Mesenchymal stem cell (in vitro differentiated cells and primary cell): Measurements from ENCODE around the gene CAMK1D.

Experiments used
- DNase-seq: peaks from one replicate; pipeline ENCODE4 v3.0.0-alpha.2; 2013
- H2AFZ ChIP-seq: one replicate; pipeline ENCODE4 v1.6.1; 2013; ENCODE audit warnings: low read depth, mild to moderate bottlenecking, control low read depth, inconsistent platforms, low read length, moderate library complexity
- H2AK5ac ChIP-seq: 2 replicates; pipeline ENCODE4 v1.6.1; 2013; ENCODE audit warnings: low read length, moderate library complexity, mild to moderate bottlenecking, inconsistent platforms; ENCODE audit not compliant: severe bottlenecking
- H2BK120ac ChIP-seq: one replicate; pipeline ENCODE4 v1.6.1; 2013; ENCODE audit warnings: low read depth, mild to moderate bottlenecking, inconsistent platforms, low read length, moderate library complexity
- H2BK12ac ChIP-seq, 2 experiments: one replicate each; pipeline ENCODE4 v1.6.1; 2013; ENCODE audit warnings: inconsistent platforms in 2 of 2, low read length in 2 of 2, mild to moderate bottlenecking in 2 of 2, moderate library complexity in 2 of 2, control low read depth in 1 of 2
- H2BK15ac ChIP-seq: one replicate; pipeline ENCODE4 v1.6.1; 2013; ENCODE audit warnings: mild to moderate bottlenecking, low read depth, inconsistent platforms; ENCODE audit not compliant: poor library complexity, severe bottlenecking
- H2BK5ac ChIP-seq: 2 replicates; pipeline ENCODE4 v1.6.1; 2013; ENCODE audit warnings: low read depth, mild to moderate bottlenecking, low read length, control low read depth, inconsistent platforms; ENCODE audit not compliant: poor library complexity, severe bottlenecking
- H3K14ac ChIP-seq, 2 experiments: one replicate each; pipeline ENCODE4 v1.6.1; 2013; ENCODE audit warnings: inconsistent platforms in 2 of 2, low read length in 2 of 2, control low read depth in 1 of 2, mild to moderate bottlenecking in 1 of 2, moderate library complexity in 1 of 2
- H3K18ac ChIP-seq, 2 experiments: one replicate each; pipeline ENCODE4 v1.6.1; 2013; ENCODE audit warnings: inconsistent platforms in 2 of 2, low read length in 2 of 2, control low read depth in 1 of 2, low read depth in 1 of 2, mild to moderate bottlenecking in 1 of 2
- H3K23ac ChIP-seq, 2 experiments: one replicate each; pipeline ENCODE4 v1.6.1; 2013; ENCODE audit warnings: inconsistent platforms in 2 of 2, low read length in 2 of 2, mild to moderate bottlenecking in 2 of 2, moderate library complexity in 2 of 2, control low read depth in 1 of 2
- H3K27ac ChIP-seq: 2 replicates; pipeline ENCODE4 v1.5.1; 2013; ENCODE audit warnings: mild to moderate bottlenecking, moderate library complexity, low read length, control low read depth, inconsistent platforms; ENCODE audit not compliant: poor library complexity, severe bottlenecking
- H3K27me3 ChIP-seq, 2 experiments: 2 replicates each; pipeline versions ENCODE4 v1.6.1 to v1.7.0; 2013; ENCODE audit warnings: low read length in 2 of 2, mild to moderate bottlenecking in 2 of 2, moderate library complexity in 2 of 2, control low read depth in 1 of 2, inconsistent platforms in 1 of 2; ENCODE audit not compliant: control insufficient read depth in 1 of 2, insufficient read depth in 1 of 2
- H3K36me3 ChIP-seq, 2 experiments: 2 replicates each; pipeline versions ENCODE4 v1.6.1 to v1.7.0; 2013; ENCODE audit warnings: low read length in 2 of 2, control low read depth in 1 of 2, inconsistent platforms in 1 of 2, low read depth in 1 of 2, mild to moderate bottlenecking in 1 of 2; ENCODE audit not compliant: insufficient read depth in 2 of 2, control insufficient read depth in 1 of 2
- H3K4ac ChIP-seq, 2 experiments: one replicate each; pipeline ENCODE4 v1.6.1; 2013; ENCODE audit warnings: inconsistent platforms in 2 of 2, low read length in 2 of 2, mild to moderate bottlenecking in 2 of 2, moderate library complexity in 2 of 2, control low read depth in 1 of 2, low read depth in 1 of 2
- H3K4me1 ChIP-seq: 2 replicates; pipeline ENCODE4 v1.6.1; 2013; ENCODE audit warnings: low read depth, low read length, control low read depth; ENCODE audit not compliant: control insufficient read depth, insufficient read depth
- H3K4me2 ChIP-seq: 2 replicates; pipeline ENCODE4 v1.6.1; 2013; ENCODE audit warnings: low read length, mild to moderate bottlenecking, inconsistent platforms; ENCODE audit not compliant: poor library complexity, severe bottlenecking
- H3K4me3 ChIP-seq, 2 experiments: 2 replicates each; pipeline versions ENCODE4 v1.5.1 to v1.7.0; 2013; ENCODE audit warnings: low read length in 2 of 2, mild to moderate bottlenecking in 2 of 2, control low read depth in 1 of 2, low read depth in 1 of 2; ENCODE audit not compliant: insufficient read depth in 1 of 2
- H3K79me1 ChIP-seq: replicated peaks from 2 replicates; pipeline ENCODE4 v1.6.1; 2013; ENCODE audit warnings: mild to moderate bottlenecking, control low read depth, low read length, inconsistent platforms; ENCODE audit not compliant: poor library complexity, severe bottlenecking
- H3K9ac ChIP-seq: 2 replicates; pipeline ENCODE4 v1.7.0; 2013; ENCODE audit warnings: mild to moderate bottlenecking, low read length, moderate library complexity
- H3K9me3 ChIP-seq: 2 replicates; pipeline ENCODE4 v1.7.0; 2013; ENCODE audit warnings: mild to moderate bottlenecking, low read length; ENCODE audit not compliant: control insufficient read depth
- H4K8ac ChIP-seq: one replicate; pipeline ENCODE4 v1.6.1; 2013; ENCODE audit warnings: inconsistent platforms, mild to moderate bottlenecking, low read length, moderate library complexity
- H4K91ac ChIP-seq: one replicate; pipeline ENCODE4 v1.6.1; 2013; ENCODE audit warnings: mild to moderate bottlenecking, low read length, inconsistent platforms
- WGBS: methylation state at CpG from one replicate; pipeline ENCODE4 v1.1.7; 2013; ENCODE audit warnings: mixed read lengths; 5-methylcytosine and 5-hydroxymethylcytosine counted together

Gene CAMK1D

DNA sequence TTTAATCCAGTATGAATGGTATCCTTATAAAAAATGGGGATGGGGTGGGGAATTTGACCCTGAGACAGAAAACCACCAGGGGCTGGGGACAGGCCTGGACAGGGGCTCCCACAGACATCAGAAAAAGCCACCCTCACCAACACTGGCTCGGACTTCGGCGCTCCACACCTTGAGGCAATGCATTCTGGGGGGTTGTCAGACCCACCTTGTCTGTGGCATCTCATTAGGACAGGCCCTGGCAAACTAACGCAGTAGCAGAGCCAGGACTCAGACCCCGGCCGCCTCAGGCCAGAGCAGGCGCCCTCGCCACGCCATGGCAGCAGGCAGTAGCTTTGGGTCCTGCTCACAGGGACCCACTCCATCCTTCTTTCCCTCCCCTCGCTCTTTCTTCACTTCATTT, 492.1 kb downstream of the CAMK1D start:
- Histone ChIP-seq H2BK120ac (no peak overlapping the region), H3K14ac (no peak overlapping the region), H3K79me1 (no peaks in the 10 kb centered on the region), H3K23ac (no peak overlapping the region), H2BK12ac (peak overlapping the region; percentile 64 to 76), H2AFZ (no peak overlapping the region), H4K8ac (no peak overlapping the region), H3K4ac (peak overlapping the region in 1 of 2 experiments; percentile 71), H2BK5ac (no peak overlapping the region), H3K27me3 (peaks cover 0 to 43% of the 10 kb centered on the region in 2 experiments), H2BK15ac (no peak overlapping the region), H3K4me1 (peaks cover 13% of the 10 kb centered on the region), H3K36me3 (no peaks in the 10 kb centered on the region), H4K91ac (no peak overlapping the region), H3K9me3 (no peaks in the 10 kb centered on the region), H3K27ac (no peak overlapping the region), H3K18ac (peak overlapping the region in 1 of 2 experiments; percentile 61), H3K9ac (no peak overlapping the region), H2AK5ac (no peak overlapping the region), H3K4me2 (no peak overlapping the region), H3K4me3 (no peak overlapping the region)
- DNase-seq = no peak
- 96% methylated on average over 10 of the region's 10 CpGs for WGBS

DNA sequence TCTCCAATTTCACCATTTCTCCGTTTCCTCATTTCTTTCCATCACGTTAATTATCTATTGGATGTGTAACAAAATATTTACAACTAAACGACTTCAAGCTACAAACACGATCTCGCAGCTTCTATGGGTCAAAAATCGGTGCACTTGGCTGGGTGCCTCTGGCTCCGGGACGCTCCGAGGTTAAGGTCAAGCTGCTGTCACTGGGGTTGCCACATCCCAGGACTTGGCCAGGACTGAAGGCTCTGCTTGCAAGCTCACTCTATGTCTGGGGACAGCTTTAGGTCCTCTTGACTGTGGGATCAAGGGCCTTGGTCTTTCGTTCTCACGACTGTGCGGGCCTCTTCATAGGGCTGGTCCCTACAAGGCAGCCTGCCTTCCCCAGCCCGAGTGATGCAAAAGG, 492.5 kb downstream of the CAMK1D start:
- no peak overlapping the region for H2AFZ ChIP-seq
- peaks cover 13% of the 10 kb centered on the region for H3K4me1 ChIP-seq
- no peaks in the 10 kb centered on the region for H3K79me1 ChIP-seq
- H3K4me2 ChIP-seq = no peak overlapping the region
- H3K4me3 ChIP-seq = no peak overlapping the region
- no peaks in the 10 kb centered on the region for H3K9me3 ChIP-seq
- H3K27ac ChIP-seq = no peak overlapping the region
- H2AK5ac ChIP-seq = no peak overlapping the region
- H2BK12ac ChIP-seq = peak overlapping the region in 1 of 2 experiments; percentile 7
- peaks cover 0 to 47% of the 10 kb centered on the region in 2 experiments for H3K27me3 ChIP-seq
- H2BK15ac ChIP-seq = peak overlapping the region; percentile 15
- H3K23ac ChIP-seq = no peak overlapping the region
- no peak overlapping the region for H2BK120ac ChIP-seq
- H3K18ac ChIP-seq = no peak overlapping the region
- no peak overlapping the region for H4K8ac ChIP-seq
- no peak overlapping the region for H3K9ac ChIP-seq
- DNase-seq = no peak
- no peak overlapping the region for H3K14ac ChIP-seq
- no peak overlapping the region for H2BK5ac ChIP-seq
- H3K36me3 ChIP-seq = no peaks in the 10 kb centered on the region
- no peak overlapping the region for H4K91ac ChIP-seq
- H3K4ac ChIP-seq = no peak overlapping the region
- 90% methylated on average over 13 of the region's 13 CpGs for WGBS

DNA sequence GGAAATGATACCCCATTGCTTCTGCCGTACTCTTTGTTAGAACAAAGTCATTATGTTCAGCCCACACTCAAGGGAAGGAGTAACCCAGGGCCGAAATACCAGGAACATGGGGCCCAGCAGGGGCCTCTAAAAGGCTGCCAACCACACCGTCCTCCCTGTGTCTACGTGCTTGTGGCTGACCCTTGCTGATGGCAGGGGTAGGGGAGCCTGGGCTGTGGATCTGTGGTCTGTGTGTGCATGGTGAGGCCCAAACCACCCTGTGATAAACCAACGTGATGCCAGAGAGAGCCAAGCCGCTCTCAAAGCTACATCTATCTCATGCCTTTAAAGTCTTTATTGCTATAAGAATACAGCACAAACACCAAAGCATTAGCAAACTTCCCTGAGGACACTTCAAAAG, 493.0 kb downstream of the CAMK1D start:
- Histone ChIP-seq H3K4me1 (peaks cover 13% of the 10 kb centered on the region), H3K27ac (no peak overlapping the region)

DNA sequence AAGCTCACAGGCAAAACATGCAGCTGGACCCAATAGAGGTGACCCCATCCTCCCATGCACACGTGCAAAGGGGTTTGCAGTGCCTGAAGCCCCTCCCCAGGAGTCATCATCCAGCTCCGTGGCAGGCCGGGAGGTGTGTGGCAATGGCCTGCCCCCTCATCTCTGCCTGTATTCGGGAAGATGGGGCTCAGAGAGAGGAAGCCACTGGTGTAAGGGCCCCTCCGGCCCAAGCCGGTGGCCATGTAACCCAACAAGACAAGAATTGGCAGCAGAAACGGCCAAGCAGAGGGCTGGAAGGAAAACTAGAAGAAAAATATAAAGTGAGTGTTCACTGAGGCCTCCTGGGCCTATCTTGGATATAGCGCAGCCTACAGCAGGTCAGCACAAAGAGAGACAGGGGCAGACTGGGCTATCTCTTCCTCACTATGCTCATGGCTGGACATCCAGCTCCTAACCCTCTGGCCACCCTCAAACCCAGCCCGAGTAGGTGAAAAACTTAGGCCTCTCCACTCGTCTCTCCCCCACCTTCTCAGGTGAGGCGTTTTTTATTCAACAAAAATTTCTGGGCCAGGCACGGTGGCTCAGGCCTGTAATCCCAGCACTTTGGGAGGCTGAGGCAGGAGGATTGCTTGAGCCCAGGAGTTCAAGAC, 494.1 kb downstream of the CAMK1D start:
- Histone ChIP-seq H3K36me3 (no peaks in the 10 kb centered on the region), H3K4me1 (peaks cover 13% of the 10 kb centered on the region)
- WGBS = 94% methylated on average over 12 of the region's 12 CpGs

More for the DNA sequence above, 493.0 kb downstream of the CAMK1D start:
- H4K91ac ChIP-seq = peak overlapping the region; percentile 43
- H3K14ac ChIP-seq = no peak overlapping the region
- DNase-seq = no peak
- H3K4ac ChIP-seq = peak overlapping the region in 1 of 2 experiments; percentile 73
- no peaks in the 10 kb centered on the region for H3K9me3 ChIP-seq
- no peak overlapping the region for H2AK5ac ChIP-seq
- H2BK120ac ChIP-seq = peak overlapping the region; percentile 23
- no peak overlapping the region for H2AFZ ChIP-seq
- H2BK12ac ChIP-seq = peak overlapping the region in 1 of 2 experiments; percentile 67
- H3K27me3 ChIP-seq = peaks cover 0 to 48% of the 10 kb centered on the region in 2 experiments
- no peaks in the 10 kb centered on the region for H3K79me1 ChIP-seq
- H3K4me3 ChIP-seq = no peak overlapping the region
- no peak overlapping the region for H3K23ac ChIP-seq
- H4K8ac ChIP-seq = peak overlapping the region; percentile 12
- peak overlapping the region; percentile 70 for H2BK15ac ChIP-seq
- H3K9ac ChIP-seq = no peak overlapping the region
- no peak overlapping the region for H2BK5ac ChIP-seq
- 95% methylated on average over 5 of the region's 6 CpGs for whole genome bisulfite sequencing
- H3K4me2 ChIP-seq = no peak overlapping the region
- H3K36me3 ChIP-seq = no peaks in the 10 kb centered on the region
- H3K18ac ChIP-seq = peak overlapping the region; percentile 37 to 83

More for the DNA sequence above, 494.1 kb downstream of the CAMK1D start:
- no peak for DNase-seq
- Histone ChIP-seq H3K4me2 (no peak overlapping the region), H2AK5ac (no peak overlapping the region), H2BK5ac (no peak overlapping the region), H3K4me3 (no peak overlapping the region), H4K91ac (peak overlapping the region; percentile 70), H3K27ac (no peak overlapping the region), H2BK12ac (peak overlapping the region; percentile 33 to 85), H3K14ac (peak overlapping the region in 1 of 2 experiments; percentile 44), H3K4ac (peak overlapping the region; percentile 39 to 65), H3K9me3 (no peaks in the 10 kb centered on the region), H3K23ac (no peak overlapping the region), H3K18ac (peak overlapping the region; percentile 65 to 95), H2AFZ (no peak overlapping the region), H3K9ac (no peak overlapping the region), H3K27me3 (peaks cover 0 to 46% of the 10 kb centered on the region in 2 experiments), H2BK15ac (peak overlapping the region; percentile 94), H2BK120ac (peak overlapping the region; percentile 85), H4K8ac (peak overlapping the region; percentile 35), H3K79me1 (no peaks in the 10 kb centered on the region)
